Ammon's horn (tissue), 1 donor: Measurements from ENCODE around the gene IRX4.

Experiments
- DNase-seq: peaks from one replicate; pipeline ENCODE4 v3.0.0-alpha.2; 2016; ENCODE audit warnings: low spot score

Gene IRX4

GRCh38 chr5:1882337-1883119, at the start of gene IRX4:
TSS of gene IRX4 (minus strand) at chr5:1882925. CDS start at chr5:1882647, 278 bp downstream.
- no peak for DNase-seq

GRCh38 chr5:1931604-1932231, 49.0 kb upstream of the IRX4 start:
- DNase-seq, result peak; percentile 19

GRCh38 chr5:1930880-1931603, 48.3 kb upstream of the IRX4 start:
- no peak for DNase-seq

GRCh38 chr5:1930501-1930879, 47.8 kb upstream of the IRX4 start:
- no peak for DNase-seq

- DNase-seq, result no peak
These were observed 46.6 kb upstream of the IRX4 start for GRCh38 chr5:1929108-1929991.

- no peak for DNase-seq
These were observed 44.0 kb upstream of the IRX4 start for GRCh38 chr5:1926471-1927341.

DNA sequence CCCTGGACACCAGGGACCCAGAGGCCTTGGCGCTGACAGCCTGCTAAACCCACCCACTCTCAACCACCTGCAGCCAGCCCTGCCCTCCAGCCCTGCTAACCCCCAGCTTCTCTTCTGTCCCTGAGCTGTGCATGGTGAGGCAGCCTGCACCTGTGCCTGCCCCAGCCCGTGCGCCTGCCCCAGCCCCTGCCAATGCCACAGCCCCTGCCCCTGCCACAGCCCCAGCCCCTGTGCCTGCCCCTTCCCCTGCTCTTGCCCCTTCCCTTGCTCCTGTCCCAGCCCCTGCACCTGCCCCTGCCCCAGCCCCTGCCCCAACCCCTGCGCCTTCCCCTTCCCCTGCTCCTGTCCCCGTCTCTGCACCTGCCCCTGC, 43.3 kb upstream of the IRX4 start:
- no peak for DNase-seq

GRCh38 chr5:1925111-1926070, 42.7 kb upstream of the IRX4 start:
- no peak for DNase-seq

DNA sequence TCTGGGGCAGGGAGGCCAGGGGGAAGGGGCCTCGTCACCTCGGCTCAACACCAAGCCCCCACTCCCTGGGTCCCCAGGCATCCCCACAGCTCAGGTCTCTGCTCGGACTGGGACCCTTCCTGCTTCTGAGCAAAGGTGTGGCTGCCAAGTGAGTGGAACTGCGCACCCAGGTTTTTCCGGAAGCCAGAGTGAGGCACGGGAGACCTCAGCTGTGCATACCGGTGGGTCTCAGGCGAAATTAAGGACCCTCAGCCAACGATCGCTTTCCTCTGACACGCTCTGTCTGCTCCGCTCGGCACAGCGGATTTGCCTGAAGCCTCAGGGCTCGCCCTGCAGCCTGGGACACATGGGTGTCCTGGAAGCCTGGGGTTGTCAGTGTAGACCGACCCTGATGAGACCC, 41.0 kb upstream of the IRX4 start:
- DNase-seq, result no peak

GRCh38 chr5:1923341-1923740, 40.6 kb upstream of the IRX4 start:
- no peak for DNase-seq

DNA sequence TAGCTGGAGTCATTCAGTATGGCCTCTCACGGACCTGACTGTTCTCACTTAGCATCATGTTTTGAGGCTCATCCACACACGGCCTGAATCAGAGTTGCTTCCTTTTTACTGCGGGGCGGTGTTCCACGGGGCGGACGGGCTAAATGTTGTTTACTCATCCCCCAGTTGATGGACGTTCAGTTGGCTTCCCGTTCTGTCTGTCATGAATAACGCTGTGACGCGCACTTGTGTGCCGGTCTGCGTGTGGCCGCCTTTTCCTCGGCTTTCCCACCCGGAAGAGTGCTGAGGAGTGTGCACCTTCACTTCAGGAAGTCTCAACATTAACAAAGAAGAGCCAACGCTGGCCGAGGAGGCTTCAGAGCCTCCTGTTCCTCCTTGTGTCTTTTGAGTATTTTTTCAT, 39.0 kb upstream of the IRX4 start:
- DNase-seq, result no peak

DNA sequence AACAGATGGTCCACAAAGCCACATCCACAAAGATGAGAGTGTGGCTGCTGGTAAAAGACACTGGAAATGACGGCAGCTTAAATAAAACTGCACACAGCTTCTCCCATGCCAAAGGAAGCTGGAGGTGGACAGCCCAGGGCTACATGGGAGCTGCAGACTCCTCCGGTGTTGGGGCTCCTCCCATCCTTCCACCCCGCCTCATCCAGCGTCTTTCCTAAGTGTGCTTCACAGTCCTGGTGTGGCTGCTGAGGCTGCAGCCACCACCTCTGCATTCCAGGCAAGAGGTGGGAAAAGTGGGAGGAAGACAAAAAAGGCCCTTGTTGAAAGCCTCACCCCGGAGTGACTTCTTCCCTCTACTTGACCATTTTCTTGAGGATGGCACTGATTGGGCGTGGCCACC, 37.0 kb upstream of the IRX4 start:
- DNase-seq, result no peak

DNA sequence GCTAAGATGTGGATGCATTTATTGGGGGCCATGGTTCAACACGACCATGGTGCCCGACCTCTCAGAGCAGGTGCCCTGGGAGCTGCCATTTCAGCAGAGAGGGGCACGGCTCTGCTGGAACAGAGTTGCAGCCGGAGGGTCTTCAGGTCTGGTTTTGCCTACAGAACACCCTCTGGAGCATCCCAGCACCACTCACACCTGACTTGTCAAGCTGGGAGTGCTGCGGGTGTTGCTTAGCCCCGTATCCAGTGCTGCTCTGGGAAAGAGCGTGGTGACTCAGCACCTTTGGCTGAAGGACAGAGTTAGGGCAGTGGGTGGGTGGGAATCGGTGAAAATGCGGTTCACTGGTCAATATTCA, 36.5 kb upstream of the IRX4 start:
- no peak for DNase-seq

GRCh38 chr5:1918488-1919208, 35.9 kb upstream of the IRX4 start:
- DNase-seq, result no peak

DNA sequence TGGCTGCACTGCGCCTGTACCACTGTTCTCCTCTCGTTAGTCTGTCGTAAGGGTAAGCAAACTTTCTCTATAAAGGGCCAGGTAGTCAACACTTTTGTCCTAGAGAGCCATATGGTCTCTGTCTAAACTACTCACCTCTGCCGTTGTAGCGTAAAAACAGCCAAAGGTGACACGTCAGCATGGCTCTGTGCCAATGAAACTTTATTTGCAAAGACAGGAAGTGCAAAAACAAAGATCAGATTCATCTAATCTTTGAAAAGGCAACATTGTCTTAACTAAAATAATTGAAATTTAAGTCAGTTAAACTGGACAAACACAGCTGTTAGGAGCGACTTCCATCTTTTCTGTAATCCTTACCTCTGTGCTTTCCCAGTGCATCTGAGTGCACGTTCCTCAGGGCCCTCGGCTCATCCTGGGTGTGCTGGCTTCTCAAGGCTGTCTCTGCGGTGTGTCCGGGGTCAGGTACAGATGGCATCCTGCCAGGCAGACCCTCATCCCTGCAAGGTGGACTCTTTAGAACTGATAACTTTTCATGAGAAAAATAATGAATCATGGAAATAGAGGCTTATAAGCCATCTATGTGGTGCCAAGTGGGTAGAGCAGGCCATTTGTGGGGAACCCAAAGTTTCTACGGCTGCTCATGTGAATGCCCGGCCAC, 35.2 kb upstream of the IRX4 start:
- DNase-seq, result no peak

DNA sequence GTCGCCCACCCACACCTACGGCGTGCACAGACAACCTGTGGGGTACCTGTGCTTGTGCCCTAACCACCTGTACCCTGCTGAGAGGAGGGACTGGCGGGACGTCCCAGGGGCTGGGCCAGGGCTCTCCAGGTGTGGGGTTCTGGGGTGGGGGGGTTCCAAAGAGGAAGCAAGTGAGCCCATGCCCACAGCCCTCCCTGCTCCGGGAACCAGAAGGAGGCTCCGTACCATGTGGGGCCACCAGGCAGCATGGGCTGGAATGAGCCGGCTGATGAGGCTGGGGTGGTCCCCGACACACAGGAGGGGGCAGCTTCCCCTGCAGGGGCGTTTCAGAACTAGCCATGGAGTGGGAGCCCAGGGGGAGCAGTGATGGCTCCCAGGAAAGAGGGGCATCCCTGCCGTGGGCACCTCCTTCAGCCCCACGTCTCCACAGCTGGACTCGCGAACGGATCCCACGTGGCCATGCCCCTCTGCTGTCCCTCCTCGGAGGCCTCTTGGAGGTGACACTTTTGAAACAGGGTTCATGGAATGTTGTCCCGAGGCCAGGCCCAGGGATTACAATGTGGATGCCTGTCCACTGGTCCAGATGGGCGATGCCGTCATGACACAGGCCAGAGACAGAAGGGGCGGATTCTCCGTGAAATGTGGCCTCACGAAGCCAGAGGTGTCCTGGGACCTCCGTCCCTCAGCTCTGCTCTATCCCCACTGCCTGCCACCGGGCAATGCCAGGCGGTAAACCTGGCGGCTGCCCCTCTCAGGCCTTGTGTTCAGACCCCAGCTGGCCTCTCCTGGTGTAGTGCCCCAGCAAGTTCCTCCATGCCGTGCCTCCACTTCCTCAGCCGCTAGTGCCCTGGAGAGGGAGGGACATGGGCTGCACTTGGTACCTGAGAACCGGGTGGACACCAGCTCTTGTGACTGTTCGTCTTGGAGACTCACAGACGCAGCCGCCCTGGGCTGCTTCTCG, 33.6 kb upstream of the IRX4 start:
- no peak for DNase-seq

DNA sequence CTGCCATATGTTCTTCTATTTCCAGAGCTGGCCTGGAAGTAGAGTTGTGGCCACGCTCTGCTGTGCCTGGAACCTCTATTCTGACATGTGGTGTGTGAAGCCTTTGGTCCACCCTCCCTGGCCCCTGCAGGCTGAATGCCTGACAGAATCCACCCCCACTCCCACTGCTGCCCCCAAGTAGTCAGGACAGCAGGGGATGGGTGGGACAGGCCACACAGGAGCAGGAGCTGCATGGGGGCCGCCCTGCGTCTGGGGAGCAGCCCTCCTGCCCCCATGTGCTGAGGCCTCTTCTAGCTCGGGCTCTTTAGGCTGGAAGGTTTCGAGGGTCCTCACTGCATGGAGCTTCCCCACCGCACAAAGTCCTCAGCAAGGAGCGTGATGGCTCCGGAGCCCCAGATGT, 32.6 kb upstream of the IRX4 start:
- no peak for DNase-seq

DNA sequence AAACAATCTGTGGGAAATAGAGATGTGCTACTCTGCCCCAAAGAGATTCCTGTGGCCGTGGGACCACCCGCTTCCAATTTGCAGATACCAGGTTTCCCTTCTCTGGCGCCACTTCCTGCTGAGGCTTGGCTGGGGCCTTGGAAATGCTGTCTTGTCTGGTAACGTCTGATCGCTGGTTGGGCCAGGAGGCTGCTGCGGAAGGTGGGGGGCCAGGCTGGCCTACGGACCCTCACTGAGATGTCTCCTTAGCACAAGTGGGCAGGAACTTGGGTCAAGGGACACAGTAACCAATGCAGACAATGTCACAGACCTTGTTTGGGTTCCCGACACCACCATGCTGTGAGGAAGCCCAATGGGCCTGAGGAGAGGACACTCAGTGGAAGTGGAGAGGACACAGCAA, 31.7 kb upstream of the IRX4 start:
- DNase-seq, result no peak
